ENCODE data around the gene ARPC5. TPM values are rescaled to one million over a fixed set of nuclear protein-coding genes. Genes with fewer than 3 reads are reported as not detected.
"Not testable (repeated sequence)": the region's sequence is repeated elsewhere in the genome, so short reads cannot be mapped to it uniquely, and the experiment has no call there.

The ARPC5 gene
- polyA plus RNA-seq (2013, experiment 1 of 2; ENCODE audit: insufficient read length): 421 TPM
- 404 TPM for polyA plus RNA-seq (2013, experiment 2 of 2; ENCODE audit: insufficient read length)

DNA sequence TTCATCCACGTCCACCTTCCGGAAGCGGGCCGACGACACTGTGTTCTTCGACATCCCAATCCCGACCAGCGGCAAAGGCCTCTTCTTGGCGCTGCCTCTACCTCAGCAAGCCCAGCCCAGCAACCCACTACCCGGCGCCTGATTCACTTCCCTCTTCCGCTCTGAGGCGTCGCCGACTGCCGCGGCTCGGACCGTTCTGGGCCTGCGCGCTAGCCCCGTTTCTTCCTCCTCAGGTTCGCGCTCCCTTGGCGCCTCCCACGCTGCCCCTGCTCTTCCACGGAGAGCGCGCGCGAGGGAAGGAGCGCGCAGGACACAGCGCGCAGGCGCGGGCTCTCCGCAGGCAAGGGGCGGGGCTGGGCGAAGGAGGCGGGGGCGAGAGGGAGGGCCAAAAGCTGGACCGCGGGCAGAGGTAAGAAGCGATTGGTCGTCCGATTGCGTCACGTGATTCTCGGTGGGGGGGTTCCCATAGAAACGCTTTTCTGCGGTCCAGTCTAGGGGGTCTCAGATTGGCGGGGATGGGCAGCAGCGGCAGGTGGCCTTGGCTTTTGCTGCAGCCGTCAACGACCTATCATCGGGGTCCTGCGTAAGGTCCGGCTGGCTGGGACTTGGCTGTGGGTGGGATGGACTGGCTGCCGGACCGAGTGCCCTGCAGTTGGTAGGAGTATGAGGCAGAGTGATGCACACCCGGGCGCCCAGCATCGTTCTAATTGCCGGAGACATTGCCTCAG lies at the start of gene ARPC5:
Gene ARPC5 (minus strand): TSS at position 178 of the 728 bp plus-strand sequence. CDS start 124 bp downstream, at position 54.
- DNase-seq: peak; percentile 99

GRCh38 chr1:183685112-183685713 lies 49.6 kb upstream of the ARPC5 start:
- peak; percentile 55 for DNase-seq

- not testable (repeated sequence) for DNase-seq
Measured at GRCh38 chr1:183679363-183679762, 43.8 kb upstream of the ARPC5 start.

GRCh38 chr1:183678819-183679218 lies 43.2 kb upstream of the ARPC5 start:
- DNase-seq: no peak

DNA sequence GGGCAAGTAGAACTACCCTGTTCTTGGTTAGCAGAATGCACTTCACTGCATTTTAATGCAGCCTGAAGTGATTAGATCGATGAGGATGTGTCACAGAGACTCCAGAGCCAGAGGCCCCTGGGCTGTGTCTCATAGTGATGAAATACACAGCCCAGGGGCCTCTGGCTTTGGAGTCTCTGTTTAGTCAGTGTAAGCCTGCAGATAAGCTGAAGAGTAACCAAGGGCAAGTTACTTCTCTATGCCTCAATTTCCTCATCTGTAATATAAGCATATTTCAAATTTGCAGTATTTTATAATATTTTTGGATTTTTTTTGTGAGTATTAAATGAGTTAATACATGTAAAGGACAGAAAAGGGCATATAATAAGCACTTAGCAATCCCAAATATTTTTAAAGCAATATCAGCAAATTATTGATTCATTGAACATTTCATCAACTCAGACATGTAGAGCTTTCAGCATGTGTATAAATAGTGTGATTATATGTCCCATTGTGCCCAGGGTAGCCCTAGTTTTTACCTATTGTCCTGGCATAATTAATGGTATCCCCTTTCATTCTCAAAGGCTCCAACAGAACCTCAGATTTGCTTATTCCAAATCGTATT lies 41.1 kb upstream of the ARPC5 start:
- peak; percentile 40 for DNase-seq

DNA sequence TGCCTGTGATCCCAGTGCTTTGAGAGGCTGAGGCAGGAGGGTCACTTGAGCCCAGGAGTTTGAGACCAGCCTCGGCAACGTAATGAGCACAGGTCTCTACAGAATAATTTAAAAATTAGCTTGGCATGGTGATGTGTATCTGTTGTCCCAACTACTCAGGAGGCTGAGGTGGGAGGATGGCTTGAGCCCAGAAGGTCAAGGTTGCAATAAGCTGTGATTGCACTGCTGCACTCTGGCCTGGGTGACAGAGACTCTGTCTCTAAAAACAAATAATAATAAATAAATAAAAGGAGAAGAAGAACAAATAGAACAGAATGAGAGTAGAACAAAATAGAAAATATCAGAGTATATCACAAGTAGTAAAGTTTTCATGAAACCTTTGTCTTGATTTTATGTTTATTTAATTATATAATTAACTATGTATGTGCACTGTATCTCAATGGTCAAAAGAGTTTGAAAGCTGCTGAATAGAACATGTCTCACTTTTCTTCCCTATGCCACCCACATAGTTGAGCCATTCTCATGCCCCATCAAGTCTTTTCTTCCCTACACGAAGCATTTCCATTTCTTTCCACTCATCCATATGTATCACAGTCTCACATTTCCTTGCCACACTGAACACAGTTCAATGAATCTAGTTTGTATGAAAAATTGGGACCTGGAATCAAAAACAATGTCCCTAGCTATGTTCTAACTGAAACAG lies 40.5 kb upstream of the ARPC5 start:
- DNase-seq: no peak

GRCh38 chr1:183675381-183675780 lies 39.8 kb upstream of the ARPC5 start:
- no peak for DNase-seq

DNA sequence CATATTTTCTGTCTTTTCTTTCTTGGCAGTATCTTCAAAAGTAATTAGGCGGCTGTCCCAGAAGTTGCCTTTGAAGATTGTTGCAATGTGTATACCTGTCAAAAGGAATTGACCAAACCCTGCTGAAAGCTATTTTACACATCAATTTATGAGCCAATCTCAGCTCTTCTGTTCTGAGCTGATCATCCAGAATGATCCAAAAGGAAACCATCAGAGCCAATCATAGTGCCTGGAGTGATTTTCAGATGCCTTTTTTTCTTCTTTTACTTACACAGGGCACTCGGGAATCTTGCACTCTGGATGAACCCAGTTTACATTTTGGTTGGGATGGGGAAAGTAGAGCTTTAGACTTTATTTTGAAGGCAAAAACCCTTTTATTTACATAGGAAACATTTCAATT lies 39.3 kb upstream of the ARPC5 start:
- DNase-seq: no peak

- peak; percentile 47 for DNase-seq
Measured at GRCh38 chr1:183674339-183674738, 38.8 kb upstream of the ARPC5 start.

DNA sequence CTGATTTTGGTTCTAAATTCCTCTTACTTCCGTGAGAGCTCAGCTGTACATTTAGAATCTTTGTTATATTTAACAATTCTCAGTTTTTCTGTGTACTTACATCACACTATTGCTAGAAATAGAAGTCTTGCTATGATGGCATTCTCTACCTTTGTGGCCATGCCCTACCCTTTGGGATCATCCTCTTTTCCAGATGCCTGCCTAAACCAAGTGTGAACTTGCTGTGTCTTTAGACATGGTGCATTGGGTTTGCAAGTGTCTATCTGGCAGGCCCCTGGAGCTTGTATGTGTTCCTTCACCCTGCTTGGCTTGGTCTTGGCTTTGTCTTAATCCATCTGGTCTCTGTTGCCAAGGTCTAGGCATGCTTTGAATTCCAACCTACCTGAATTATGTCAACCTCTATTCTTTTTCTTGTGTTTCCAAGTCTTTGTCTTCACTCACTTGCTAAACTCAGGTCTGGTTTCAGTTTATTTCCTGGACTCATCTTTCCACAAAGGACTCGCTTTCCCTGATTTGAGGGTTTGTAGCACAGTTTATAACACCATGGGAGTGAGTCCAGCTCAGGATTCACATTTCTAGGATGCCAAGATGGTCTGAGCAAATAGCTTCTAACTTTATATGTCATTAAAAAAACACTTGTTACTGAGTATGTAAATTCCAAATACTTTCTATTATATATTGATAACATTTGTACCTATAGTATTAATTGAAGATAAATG lies 38.2 kb upstream of the ARPC5 start:
- peak; percentile 23 for DNase-seq

GRCh38 chr1:183670169-183670568 lies 34.6 kb upstream of the ARPC5 start:
- no peak for DNase-seq

GRCh38 chr1:183656355-183656754 lies 20.8 kb upstream of the ARPC5 start:
- no peak for DNase-seq

GRCh38 chr1:183655562-183656075 lies 20.0 kb upstream of the ARPC5 start:
- peak; percentile 84 for DNase-seq

DNA sequence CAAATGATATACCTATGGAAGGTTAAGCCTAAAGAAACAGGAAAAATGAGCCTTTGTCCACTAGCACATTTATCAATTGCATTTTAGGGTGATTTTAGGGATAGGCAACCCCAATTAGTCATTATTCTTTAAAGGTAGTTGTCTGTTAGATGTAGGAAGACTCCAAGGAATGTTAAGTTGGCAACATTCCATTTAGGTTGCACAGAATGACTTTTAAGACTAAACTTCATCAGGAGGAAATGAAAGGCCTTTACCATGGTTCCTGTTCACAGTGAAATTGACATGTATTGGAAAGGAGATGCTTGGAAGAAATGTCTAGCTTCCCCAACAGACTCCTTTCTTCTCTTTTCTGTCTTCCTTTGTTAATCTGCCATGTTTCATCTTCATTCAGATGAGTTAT lies 19.1 kb upstream of the ARPC5 start:
- no peak for DNase-seq

GRCh38 chr1:183653876-183654451 lies 18.4 kb upstream of the ARPC5 start:
- DNase-seq: no peak

DNA sequence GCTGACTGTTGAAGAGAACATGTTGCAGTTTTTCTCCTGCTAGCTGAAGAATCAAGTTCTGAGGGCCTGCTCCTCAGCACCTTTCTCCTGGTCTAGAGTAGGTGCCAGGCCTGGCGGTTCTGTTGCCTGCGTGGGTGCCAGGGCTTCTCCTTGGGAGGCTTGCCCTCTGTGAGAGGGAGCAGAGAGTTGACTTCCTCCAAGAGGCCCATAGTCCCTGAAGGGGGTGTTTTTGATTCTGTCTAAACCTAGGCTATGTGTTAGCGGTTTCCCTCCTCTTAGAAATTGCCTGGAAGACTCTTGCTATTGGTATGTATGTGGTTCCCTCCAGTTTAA lies 17.8 kb upstream of the ARPC5 start:
- DNase-seq: no peak

DNA sequence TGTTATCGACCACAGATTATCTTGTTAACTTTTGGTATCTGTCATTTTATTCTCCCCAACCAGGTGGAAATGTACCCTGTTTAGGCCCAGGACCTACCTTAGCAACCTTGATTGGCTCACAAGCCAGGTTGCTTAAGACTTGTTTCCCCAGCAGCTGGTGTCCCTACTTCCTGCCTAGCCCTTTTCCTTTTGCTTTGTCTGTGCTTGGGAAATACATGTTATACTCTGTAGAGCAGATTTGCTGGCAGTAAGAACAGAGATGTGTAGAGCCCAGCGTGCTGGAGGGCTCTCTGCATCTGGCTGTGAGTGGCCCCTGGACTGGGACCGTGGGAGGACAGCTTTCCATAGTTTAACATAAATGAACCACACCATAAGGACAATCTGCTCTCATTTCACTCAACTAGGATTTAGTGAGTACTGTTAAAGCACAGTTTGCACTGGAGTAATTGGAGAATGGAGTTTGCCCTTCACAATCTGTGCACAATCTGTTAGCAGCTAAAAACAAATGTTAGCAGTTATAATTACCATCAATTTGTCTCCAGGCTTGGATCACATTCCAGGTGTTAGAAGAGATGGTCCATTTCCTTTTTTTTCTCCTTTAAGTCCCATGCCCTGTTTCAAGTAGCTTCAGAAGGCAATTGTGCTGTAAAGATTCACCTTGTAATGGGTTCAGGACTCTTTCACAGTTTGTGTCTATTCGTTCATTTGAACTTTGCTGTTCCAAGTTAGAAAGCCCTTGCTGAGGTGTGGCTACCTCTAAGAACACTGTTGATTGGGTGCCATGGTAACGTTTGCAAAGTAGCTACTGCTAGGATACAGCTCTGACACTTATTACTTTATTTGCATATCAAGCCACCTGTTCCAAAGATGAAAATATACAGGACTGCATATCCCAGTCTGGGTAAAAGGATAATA lies 17.2 kb upstream of the ARPC5 start, which contains the start of gene APOBEC4:
Gene APOBEC4 (minus strand): TSS at position 770 of the 915 bp plus-strand sequence. CDS start 4,535 bp downstream, outside the sequence.
- no peak for DNase-seq

GRCh38 chr1:183652107-183652506 lies 16.5 kb upstream of the ARPC5 start:
- no peak for DNase-seq

- DNase-seq: no peak
Measured at GRCh38 chr1:183651612-183652011, 16.0 kb upstream of the ARPC5 start.

- DNase-seq: no peak
Measured at GRCh38 chr1:183648042-183648441, 12.5 kb upstream of the ARPC5 start.

GRCh38 chr1:183646776-183647175 lies 11.2 kb upstream of the ARPC5 start:
- no peak for DNase-seq

Measured in fibroblast of skin of scalp (primary cell).